Dermis microvascular lymphatic vessel endothelial cell (primary cell): ENCODE results near the gene SGF29. TPM values are rescaled to one million over a fixed set of nuclear protein-coding genes. Genes with fewer than 3 reads are reported as not detected.
"Not testable (repeated sequence)": the region's sequence is repeated elsewhere in the genome, so short reads cannot be mapped to it uniquely, and the experiment has no call there.

Source experiments
- DNase-seq, 2 donors: peaks; one replicate each; pipeline versions ENCODE4 v3.0.0 to v3.0.0-alpha.2; 2010; ENCODE audit warnings: low read depth in 2 of 2
- total RNA-seq: library from RNA; depleted of rRNA; stranded (reverse); fragments of >200 nt; gene quantifications from 2 replicates; pipeline ENCODE4 v1.2.1, GENCODE V29; 2014

SGF29 gene
- total RNA-seq, 1 donor from 2014 or later = 5.3 TPM

GRCh38 chr16:28563218-28563617 lies 9.5 kb downstream of the SGF29 start:
- no peak for DNase-seq

- not testable (repeated sequence) for DNase-seq
These were observed 12.7 kb downstream of the SGF29 start for GRCh38 chr16:28566233-28566925.

DNA sequence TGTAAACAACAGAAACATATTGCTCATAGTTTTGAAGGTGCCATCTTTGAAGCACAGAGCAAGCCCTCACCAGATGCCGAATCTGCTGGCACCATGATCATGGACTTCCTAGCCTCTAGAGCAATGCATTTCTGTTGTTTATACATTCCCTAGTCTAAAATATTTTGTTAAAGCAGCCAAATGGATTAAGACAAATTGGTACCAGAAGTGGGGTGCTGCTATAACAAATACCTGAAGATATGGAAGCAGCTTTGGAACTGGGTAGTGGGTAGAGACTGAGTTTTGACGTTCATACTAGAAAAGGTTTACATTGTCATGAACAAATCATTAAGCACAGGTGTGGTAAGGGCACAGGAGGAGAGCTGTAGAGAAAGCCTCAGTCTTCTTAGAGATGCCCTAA lies 13.6 kb downstream of the SGF29 start:
- no peak for DNase-seq

DNA sequence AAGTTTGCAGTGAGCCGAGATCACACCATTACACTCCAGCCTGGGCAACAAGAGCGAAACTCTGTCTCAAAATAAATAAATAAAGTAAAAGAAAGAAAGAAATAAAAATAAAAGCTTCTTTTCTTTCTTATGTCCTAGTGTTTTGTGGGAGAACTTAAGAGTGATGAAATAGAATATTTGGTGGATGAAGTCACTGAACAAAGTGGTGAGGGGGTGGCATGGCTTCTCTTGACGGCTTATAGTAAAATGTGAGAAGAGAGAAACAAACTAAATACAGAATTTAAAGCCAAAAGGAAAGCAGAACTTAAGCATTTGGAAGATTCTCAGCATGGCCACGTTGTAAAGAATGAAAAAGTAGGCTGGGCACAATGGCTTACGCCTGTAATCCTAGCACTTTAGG lies 15.3 kb downstream of the SGF29 start:
- no peak for DNase-seq

DNA sequence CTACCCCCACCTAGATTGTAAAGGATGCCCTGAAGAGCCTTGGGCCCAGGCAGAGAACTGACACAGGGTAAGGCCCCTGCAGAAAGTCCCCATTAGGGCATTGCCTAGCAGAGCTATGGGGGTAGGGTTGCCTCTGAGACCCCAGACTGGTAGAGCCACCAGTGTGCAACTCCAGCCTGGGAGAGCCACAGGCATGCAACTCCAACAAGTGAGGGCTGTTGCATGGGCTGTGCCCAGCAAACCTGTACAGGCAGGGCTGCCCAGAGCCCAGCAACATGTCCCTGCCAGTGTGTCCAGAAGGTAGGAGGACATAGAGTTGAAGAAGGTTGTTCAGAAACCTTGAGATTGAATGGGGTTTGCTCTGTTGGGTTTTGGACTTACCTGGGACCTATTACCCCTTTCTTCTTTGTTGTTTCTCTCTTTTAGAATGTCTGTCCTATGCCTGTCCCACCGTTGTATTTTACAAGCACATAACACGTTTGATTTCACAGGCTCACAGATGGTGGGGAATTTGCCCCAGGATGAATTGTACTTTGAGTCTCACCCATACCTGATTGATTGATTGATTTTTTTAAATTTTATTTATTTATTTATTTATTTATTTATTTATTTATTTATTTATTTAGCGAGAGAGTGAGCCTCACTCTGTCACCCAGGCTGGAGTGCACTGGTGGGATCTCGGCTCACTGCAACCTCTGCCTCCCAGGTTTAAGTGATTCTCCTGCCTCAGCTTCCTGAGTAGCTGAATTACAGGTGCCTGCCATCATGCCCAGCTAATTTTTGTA lies 16.4 kb downstream of the SGF29 start:
- DNase-seq = no peak

DNA sequence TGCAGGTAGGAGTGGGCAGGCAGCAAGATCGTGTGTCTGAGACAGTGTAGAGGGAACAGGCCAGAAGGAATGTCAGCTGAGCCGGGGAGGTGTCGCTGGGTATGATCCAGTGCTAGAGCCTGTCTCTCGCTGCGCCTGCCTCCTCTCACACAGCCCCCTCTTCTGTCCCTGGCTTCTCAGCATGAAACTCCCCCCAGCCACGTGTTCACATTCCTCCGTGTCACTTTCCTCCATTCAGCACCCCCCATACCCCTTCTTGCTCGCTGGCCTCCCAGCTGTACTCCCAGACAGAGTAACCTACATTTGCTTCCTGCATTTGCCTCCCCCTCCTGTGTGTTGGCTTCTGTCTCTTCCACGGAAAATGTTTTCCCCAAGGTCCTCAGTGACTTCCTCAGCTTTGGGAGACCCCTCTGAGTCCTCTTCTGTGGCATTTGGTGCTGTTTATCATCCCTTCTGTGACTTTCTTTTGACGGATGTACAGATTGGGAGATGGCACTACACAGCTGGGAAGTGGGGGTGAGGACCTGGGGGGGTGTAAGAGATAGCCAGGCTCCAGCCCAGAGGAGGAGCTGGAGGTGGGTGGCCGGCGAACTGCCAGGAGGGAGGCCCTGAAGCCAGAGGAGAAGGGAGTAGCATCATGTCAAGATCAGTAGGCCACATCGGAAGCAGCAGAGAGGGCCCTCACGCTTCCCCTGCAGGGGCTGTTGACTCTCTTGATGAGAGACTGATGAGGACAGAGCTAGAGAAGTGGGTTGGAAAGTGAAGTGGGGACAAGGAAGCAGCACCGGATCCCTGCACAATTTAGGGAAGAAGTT lies 19.2 kb downstream of the SGF29 start:
- no peak for DNase-seq

GRCh38 chr16:28573738-28574718 lies 20.3 kb downstream of the SGF29 start:
- DNase-seq = no peak

DNA sequence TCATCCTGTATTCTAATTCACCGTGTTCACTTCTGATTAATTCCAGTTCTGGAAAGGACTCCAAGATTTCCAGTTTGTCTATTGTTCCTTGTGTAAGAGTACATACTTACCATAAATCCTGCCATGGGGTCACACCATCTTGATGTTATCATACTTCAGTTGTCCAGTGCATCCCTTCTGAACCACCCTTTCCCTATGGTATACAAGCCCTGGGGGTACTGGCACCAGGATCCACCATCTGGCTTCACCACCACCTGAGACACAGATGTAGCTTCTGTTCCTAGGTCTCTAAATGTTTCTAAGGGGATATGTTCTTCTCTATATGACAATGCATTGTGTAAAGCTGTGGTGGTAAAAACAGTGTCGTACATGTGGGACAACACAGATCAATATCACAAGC lies 21.2 kb downstream of the SGF29 start:
- no peak for DNase-seq

DNA sequence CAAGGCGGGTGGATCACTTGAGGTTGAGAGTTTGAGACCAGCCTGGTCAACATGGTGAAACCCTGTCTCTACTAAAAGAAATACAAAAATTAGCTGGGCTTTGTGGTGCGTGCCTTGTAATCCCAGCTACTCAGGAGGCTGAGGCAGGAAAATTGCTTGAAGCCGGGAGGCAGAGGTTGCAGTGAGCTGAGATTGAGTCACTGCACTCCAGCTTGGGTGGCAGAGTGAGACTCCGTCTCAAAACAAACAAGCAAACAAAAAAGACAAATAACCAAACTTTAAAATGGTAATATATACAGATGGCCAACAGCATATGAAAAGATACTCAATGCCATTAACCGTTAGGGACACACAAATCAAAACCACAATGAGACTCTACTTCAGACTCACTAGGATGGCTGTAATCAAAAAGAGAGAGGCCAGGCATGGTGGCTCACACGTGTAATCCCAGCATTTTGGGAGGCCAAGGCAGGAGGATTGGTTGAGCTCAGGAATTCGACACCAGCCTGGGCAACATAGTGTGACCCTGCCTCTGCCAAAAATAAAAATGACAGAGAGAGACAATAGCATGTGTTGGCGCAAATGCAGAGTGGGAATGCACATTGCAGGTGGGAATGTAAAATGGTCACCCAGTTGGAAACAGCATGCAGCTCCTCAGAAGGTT lies 21.9 kb downstream of the SGF29 start:
- no peak for DNase-seq

DNA sequence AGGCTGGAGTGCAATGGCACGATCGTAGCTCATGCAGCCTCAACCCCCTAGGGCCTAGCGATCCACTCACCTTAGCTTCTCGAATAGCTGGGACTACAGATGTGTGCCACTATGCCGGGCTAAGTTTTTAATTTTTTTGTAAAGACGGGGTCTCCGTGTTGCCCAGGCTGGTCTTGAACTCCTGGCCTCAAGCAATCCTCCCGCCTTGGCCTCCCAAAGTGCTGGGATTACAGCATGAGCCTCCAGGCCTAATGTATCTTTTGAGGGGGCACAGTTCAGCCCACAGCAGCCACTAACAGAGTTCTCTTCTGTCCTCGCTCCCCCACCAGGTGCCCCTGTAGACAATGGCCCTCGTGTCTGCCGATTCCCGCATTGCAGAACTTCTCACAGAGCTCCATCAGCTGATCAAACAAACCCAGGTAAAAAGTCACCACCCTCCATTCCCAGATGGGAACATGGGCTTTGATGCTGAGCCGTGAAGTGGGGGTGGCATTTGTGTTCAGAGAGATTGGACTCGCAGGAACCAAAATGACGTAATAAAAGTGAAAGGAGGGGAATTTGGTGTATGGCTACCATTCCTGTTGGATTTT lies 27.1 kb downstream of the SGF29 start:
- DNase-seq = no peak

DNA sequence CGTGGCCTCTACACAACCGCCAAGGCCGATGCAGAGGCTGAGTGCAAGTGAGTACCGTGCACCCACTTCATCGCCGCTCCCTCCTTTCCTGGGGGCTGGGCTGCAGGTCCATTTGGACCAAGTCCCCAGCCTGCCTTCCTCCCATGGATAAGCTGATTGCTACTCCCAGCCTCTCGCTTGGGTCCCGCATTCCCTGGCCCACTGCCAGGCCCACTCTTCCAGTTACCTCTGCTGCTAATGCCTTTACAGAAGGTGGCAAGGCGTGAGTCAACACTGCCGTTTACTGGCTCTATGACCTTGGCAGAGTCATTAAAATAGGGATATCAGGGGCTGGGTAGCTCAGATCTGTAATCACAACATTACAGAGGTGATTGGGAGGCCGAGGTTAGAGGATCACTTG lies 32.0 kb downstream of the SGF29 start:
- peak in 1 of 2 donors; percentile 3 for DNase-seq

- no peak for DNase-seq
These were observed 32.7 kb downstream of the SGF29 start for GRCh38 chr16:28586466-28586865.

DNA sequence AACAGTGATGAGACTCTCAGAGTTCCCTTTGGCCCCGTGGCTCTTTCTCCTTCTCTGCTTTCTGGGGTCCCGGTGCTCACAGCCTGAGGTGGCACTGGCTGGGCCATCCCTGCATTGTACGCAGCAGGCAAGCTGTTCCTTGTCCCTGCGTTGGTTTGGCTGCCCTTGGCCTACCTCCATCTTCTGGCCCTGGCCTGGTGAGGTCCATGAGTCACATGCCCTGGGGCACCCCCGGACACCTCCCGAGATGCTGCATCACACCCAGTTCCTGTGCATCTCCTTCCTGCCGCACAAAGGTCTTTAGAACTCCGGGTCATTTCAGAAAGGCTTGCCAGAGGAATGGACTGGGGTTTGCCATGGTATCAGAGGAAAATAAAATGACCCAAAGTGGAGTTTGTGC lies 33.7 kb downstream of the SGF29 start:
- peak; percentile 17 to 33 for DNase-seq

DNA sequence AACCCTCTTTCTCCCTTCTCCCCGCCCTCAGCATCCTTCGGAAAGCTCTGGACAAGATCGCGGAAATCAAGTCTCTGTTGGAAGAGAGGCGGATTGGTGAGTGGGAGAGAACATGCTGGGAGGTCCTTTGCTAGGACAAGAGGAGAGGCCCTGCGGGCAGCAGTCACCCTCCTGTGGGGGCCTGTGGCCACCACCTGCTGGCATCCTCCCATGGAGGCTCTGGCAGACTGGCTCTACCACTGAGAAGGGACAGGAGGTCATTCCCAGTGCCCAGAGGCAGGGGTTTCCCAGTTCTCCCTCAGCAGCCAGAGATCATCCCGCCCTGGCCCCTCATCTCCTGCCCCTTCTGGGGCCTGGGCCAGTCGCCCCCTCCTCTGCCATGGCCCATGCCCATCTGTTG lies 35.3 kb downstream of the SGF29 start:
- no peak for DNase-seq

GRCh38 chr16:28589930-28590329 lies 36.2 kb downstream of the SGF29 start:
- no peak for DNase-seq

- DNase-seq = no peak
These were observed 36.9 kb downstream of the SGF29 start for GRCh38 chr16:28590384-28591340.

DNA sequence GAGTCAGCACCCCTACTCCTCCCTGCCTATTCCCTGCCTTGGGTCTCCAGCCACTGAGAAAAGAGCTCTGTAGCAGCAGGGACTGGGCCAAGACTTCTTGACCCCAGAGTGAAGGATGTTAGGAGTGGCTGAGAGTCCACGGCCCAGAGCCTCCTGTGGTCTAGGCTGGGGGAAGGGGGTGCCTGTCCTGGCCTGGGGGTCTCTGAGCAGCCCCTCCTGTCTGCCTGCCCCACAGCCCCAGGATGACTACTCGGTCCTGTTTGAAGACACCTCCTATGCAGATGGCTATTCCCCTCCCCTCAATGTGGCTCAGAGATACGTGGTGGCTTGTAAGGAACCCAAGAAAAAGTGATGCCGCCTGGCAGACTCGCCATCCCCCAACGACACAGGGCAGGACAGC lies 37.6 kb downstream of the SGF29 start:
- DNase-seq = no peak

GRCh38 chr16:28592511-28592910 lies 38.8 kb downstream of the SGF29 start:
- no peak for DNase-seq

GRCh38 chr16:28592979-28593553 lies 39.3 kb downstream of the SGF29 start:
- no peak for DNase-seq
